HT1080 (cell line): ENCODE measurements around the gene ABITRAM. TPM values are rescaled to one million over a fixed set of nuclear protein-coding genes. Genes with fewer than 3 reads are reported as not detected.
A peak's percentile ranks its signal among the peaks of the same experiment; 100 is the strongest.
"Not testable (repeated sequence)": the region's sequence is repeated elsewhere in the genome, so short reads cannot be mapped to it uniquely, and the experiment has no call there.

Source experiments
- DNase-seq: peaks from one replicate; pipeline ENCODE4 v3.0.0-alpha.2; 2015; ENCODE audit warnings: low read depth
- total RNA-seq: library from RNA; depleted of rRNA; stranded (reverse); fragments of >200 nt; shearing (Covaris generic); gene quantifications from 2 replicates; pipeline ENCODE4 v1.2.3, GENCODE V29; 2014

Gene ABITRAM
- total RNA-seq, 1 experiment from 2014 or later = 11.2 TPM

DNA sequence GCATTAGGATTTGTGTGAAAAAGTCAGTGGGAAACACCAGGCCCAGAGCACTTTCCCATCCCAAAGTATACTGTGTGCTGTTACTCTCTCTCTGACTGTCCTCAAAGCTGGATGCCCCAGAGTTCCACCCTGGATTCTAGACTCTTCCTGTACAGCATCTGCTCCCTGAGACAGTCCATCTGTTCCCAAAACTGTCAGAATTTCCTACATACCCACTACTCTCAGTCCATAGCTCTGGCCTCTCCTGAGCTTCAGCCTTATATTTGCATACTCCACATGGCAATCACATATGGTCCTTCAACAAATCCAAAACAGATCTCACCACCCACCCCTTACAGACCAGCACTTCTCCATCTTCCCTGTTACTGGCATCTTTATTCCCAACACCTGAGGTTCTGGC lies 9.7 kb upstream of the ABITRAM start:
- no peak for DNase-seq

DNA sequence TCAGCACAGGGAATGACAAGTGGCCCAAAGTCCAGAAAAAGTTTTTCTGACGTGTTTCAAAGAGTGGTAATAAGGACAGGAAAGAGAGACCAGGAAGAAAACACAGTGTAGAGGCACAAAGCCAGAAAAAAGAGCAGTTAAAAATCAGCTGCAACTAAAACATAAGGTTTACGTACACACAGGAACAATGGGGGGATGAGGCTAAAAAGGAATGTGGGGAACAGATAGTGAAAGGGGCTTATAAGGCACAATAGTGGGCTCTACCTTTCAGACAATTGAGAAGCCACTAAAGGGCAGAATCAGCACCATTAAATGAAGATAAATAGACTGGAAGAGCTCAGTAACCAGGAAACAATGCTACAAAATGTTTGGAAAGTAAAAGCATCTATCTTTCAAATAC lies 5.8 kb upstream of the ABITRAM start:
- no peak for DNase-seq

DNA sequence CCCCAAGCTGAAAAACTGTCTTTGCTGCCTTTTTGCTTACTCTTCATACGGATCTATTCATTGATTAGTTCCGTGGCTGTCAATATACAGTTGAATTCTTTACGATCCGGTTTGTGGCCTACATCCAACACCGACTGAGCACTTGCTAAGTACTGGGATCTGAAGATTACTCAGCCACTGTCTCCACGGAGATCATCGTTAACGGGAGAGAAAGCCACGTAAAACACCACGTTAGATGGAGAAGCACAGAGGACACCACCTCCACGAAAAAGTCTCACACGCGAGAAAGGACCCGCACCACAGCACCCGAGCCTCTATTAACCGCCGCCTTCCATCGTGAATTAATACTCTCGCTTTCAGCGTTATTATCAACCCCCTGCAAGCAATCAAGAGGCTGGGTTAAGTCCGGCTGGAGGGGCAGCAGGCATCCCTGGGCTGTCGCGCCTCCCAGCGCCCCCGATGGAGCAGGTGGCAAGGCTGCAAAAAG lies 926 bp upstream of the ABITRAM start:
- DNase-seq = peak; percentile 3

DNA sequence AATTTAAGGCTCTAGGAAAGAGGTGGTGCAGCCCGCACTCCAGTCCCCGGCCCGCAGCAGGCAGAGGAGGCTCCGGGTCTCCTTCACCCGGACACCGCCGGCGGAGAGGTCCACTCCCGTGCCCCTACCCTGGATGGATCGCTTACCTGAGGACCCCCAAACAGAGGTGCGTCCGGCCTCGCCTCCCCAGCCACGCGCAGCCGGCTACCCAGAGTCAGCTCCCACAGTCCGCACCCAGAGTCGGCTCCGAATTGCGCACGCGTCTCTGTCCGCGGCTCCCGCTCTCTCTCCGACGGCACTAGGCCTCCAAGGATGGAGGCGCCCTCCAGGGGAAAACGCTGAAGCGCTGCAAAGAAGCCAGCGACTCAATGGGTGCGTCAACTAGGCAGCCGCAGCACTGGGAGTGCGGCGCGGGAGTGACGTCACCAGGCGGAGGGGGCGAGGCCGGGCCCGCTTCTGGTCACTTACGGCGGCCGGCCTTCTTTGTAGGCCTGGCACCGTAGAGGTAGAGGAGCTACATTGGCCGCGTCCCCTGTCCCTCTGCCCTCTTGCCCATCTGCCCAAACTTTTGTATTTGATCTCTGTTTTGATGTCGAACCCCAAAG lies 380 bp upstream of the ABITRAM start, which contains the start of gene ELP1:
Gene ELP1, minus strand, starts transcription at position 407 of the 605 bp plus-strand sequence. CDS start 2,978 bp downstream, outside the sequence.
- peak; percentile 89 for DNase-seq

DNA sequence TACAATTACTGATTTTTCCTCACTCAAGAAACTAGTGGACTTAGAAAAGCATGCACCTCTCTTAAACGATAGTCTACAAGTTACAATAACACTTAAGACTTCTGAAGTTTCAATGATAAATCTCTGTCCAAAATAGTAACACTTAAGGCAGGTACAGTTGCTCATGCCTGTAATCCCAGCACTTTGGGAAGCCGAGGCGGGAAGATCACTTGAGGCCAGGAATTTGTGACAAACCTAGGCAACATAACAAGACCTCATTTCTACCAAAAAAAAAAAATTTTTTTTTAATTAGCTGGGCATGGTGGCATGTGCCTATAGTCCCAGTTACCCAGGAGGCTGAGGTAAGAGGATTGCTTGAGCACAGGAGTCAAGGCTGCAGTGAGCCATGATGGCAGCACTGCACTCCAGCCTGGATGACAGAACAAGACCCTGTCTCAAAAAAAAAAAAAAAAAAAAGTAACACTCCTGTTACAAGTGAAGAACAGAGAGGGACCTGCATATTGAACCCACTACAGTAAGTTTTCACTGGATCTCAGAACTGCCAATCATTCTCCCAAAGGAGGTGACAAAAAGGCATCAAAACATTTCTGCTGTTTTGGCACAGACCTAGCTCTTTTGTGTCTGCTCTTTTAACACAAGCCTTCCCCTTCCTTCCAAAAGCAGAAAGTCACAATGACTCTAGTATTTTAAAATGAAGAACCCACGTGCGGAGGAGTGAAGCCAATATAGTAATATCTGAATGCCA lies 3.5 kb downstream of the ABITRAM start:
- no peak for DNase-seq

DNA sequence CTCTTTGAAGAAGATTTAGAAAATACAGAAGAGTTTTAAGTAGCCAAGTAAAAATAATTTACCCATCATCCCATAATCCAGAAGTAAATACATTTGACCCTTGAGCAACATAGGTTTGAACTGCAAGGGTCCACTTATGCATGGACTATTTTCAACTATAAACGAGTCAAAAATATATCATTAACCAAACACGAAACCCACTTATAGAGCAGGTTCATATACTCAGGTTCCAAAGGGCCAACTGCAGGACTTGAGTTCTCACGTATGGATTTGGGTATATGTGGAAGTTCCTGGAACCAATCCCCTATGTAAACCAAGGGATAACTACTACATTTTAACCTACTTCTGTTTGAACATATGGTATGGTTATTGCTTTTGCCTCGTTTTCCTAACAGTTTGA lies 5.8 kb downstream of the ABITRAM start:
- DNase-seq = no peak

DNA sequence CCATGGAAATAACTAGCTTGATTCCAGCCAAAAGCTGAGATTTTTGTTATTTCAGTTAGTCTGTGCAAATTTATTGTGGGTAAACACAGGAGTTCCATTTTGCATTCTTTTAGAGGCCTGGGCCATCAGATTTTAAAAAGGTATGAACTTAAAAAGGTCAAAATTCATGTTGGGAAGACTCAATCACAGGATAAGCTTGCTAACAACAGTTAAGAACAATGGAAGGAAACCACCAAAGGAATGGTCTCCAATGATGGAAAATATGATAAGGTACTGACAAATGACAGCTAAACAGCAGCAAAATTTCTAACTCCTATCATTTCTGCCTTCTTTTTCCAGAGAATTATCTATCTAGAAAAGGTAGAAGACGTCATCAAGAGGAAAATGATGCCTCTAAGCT lies 16.0 kb downstream of the ABITRAM start:
- DNase-seq = no peak

DNA sequence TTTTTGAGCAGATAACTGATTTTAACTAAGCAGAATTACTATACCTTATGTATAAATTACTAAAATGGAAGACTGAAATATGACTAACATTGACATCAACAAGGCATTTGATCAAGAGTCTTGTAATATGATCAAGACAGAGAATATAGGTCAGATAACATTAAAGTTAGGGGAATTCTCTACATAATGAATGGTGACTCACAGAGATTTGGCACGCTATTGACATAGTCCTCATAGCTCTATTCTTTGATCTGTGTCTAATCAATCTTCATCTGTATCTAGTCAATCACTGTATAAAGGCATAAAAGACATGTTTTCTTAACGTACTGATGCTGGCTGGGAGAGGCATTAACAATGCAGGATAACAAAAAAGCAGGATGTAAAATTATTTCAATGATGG lies 17.4 kb downstream of the ABITRAM start:
- DNase-seq = no peak

DNA sequence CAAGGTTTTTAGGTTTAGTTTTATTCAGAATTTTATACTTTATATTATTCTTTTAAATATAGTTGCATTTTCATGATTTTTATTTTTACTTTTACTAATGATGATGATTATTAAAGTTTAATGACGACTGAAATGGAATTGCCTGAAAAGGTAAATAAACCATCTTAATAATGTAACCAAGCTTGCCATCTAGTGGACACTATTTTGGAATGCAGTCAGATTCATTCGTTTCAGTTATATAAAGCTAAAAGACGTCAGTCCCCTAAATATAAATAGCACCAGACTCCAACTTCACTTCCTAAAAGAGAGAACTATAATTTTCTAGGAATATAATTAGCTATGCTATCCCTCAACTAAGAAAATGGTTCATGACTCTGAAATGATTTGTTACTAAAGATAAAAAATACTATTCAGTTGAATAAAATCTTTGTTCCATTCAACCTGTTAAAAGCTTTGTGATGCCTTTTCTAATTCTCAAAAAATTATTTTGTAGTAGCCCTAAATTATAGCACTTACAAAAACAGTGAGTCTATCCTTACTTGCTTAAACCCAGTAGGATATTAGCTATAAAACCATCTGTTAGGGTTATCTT lies 19.9 kb downstream of the ABITRAM start:
- DNase-seq = no peak

DNA sequence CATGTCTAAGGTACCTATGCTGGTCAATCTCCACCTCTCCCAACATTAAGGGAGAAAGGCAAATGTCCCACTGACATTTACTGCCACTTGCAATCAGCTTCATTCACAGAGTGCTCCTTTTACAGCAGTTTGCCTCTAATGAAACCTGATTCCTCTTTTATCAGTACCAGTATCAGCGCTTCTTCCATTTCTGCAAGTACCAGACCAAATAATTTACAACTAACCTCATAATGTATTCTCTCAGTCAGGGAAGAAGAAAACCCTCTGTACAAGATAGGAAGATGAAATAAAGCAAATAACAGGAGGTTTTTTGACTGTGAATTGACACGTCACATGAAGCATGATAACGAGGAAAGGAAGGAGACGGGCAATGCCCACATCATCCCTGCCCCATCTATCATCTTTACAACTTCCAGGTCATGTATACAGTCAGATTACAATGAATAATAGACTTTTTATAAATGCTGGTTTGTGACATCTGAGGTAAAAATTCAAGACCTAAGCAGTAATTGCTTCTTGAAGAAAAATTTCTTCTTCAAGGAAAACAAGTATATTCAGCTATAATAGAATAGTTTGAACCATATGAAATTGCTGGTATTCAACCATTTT lies 21.9 kb downstream of the ABITRAM start:
- DNase-seq = no peak

DNA sequence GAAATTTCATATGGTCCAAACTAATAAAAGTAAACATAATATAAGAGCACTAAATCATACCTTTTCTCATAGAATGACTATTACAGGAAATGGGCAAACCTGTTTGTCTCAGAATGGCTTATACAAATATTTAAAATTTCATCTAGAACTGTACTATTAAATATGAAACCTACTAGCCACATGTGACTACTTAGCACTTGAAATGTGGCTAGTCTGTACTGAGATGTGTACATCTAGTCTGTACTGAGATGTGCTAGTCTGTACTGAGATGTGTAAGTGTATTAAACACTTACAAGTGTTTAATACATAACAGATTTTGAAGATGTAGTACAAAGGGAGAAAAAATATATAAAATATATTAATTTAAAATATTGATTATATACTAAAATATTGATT lies 22.4 kb downstream of the ABITRAM start:
- no peak for DNase-seq

DNA sequence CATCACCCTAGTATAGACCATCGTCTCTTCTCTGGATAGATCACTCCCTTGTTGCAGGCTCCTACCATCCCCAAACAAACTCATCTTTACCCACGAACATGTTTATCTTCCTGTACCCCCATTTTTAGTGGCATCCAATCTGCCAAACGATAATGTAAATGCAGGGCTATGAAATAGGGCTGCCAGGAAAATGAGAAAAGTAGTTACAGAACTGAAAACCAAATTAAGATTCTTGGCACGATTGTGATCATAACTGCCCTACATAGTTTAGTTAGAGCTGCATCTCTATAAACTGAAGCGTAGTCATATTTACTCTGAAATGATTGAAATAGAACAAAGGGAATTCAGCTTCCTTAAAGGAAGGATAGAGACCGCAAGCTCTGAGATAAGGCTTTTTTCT lies 26.1 kb downstream of the ABITRAM start:
- DNase-seq = no peak

DNA sequence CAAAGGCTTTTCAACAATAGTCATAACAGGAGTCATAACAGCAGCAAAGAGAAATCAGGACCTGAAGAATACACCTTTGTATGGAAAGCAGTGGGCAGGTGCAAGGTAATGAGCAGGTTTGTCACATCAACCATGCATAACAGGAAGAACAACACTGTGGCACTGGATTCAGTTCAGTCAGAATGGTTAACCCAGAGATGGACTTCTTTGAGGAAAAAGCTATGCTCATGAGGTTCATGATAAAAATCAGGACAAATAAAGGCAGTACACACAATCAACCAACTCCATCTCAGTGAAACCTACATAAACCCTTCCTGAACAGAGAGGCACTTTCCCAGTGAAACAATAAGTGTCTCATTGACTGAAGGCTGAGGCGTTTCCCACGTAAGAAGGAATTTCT lies 27.0 kb downstream of the ABITRAM start:
- DNase-seq = no peak

DNA sequence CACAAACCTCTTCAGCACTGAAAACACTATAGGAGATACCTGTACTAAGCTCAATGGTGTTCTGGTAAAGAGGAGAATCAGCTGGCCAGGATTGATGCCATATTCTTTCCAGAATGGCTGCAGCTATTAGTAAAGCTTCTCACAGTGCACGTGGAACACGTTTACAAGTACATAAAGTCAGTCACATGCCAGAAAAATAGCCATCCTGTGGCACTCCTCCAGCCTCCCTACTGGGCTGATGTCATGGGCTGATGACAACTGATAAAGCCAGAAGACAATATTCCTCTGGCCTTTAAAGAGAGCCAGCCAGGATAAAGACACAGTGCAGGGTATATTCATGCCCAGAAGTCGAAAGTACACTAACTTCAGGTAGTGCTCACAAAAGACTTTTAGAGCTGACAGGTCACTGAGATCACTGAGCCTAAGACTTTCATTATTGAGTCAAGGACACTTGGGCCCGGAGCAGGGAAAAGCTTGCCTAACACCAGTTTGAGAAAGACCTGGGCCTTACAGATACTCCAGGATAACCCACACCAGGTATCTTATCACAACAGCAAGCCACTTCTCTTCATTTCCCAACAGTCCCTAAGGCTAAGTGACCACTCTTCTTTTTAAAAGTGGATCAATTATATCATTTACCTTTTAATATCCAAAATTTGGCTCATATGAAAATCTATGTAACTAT lies 29.4 kb downstream of the ABITRAM start:
- DNase-seq = no peak

DNA sequence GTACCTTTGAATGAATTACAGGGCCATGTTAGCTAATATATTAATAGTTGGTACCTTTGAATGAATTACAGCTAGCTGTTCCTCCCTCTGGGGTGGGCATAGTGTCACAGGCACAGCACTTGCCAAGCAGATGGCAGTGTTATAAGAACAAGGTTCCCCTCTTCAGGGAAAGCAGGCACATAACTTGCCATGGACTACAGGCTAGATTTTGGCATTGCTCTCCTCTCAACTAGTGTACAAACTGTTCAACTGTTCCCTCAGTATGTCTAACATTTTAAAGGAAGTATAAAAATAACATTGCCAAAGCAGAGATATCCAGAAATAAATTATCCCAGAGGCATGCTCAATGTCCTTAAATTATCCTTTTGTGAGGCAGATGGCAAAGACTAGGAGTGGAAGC lies 33.7 kb downstream of the ABITRAM start:
- DNase-seq = no peak

DNA sequence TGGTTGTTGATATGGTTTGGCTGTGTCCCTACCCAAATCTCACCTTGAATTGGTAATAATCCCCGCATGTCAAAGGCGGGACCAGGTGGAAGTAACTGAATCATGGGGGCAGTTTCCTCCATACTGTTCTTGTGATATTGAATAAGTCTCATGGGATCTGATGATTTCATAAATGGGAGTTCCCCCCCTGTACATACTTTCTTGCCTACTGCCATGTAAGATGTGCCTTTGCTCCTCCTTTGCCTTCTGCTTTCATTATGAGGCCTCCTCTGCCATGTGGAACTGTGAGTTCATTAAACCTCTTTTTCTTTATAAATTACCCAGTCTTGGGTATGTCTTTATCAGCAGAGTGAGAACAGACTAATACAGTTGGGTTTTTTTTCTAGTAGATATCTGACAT lies 37.2 kb downstream of the ABITRAM start:
- DNase-seq = not testable (repeated sequence)

DNA sequence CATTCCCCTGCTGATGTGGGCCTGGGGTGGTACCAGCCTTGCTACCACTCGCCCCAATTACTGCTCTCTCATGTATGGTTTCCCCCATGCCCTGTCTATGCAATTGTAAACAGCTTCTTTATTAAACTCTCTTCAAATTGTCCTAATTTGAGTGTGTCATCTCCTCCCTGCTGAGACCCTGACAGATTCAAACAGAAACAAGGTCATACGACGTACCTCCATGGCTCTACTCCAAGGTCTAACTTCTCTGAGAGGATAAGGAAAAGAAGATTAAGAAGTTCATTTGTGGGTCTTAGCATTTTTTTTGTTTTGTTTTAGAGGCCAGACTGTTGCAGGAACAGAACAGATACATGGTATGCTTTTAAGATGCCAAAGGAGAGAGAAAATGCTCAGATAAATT lies 38.0 kb downstream of the ABITRAM start:
- no peak for DNase-seq

DNA sequence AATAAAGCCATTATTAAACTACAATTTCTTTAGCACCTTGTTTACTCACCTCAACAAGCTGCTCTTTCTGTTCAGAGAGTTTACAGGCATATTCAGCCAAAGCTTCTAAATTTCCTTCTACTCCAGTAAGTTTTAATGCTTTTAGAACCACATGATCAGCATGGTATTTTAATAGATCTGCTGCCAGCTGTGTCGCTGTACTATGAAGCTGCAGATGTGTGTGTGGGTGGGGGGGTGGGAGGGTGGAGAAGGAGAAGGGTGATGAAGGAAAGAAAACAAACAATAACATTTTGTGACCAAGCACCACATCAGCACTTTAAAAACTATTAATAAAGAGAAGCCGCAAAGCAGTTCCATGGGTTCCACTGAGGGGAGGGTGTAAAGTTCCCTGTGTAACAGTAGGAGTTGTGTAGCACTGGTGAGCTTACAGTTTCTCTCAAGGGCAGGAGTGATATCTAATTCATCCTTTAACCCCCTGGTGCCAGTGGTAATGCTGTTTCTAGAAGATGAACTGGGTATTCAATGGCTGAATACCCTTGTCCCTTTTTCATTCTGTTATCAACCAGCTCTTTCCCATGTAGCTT lies 38.5 kb downstream of the ABITRAM start:
- no peak for DNase-seq

DNA sequence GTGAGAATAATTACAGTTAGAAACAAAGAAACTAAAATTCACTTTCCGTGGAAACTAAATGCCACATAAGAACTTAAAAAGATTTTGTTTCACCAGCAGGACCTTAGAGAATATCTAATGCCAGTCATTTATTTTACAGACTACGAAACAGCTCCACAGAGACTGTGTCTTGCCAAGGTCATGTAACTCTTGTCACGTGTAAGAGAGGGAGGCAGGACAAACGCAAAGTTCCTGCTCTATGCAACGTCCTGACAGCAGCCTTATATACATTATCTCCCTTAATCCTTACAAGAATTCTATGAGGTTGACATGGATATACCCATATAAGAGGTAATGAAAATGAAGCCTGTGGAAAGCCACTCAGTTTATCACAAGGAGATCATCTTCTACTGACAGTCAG lies 39.7 kb downstream of the ABITRAM start:
- no peak for DNase-seq

DNA sequence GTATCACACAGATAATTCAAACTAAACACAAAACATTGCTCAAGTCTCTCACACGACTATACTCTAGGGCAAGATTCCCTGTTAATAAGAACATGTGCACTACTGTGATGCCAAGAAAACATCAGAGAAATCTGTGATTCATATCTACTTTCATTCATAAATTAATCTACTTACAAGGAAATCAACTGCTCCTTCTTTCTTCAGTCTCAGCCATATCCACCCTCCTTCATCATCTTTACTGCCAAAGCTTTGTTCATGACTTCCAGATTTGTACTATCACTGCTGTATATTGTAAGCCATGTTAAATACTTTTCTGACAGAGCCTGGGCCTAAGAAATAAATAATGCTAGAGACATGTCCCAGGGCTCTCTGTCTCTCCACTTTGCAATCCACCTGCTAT lies 44.0 kb downstream of the ABITRAM start:
- no peak for DNase-seq

DNA sequence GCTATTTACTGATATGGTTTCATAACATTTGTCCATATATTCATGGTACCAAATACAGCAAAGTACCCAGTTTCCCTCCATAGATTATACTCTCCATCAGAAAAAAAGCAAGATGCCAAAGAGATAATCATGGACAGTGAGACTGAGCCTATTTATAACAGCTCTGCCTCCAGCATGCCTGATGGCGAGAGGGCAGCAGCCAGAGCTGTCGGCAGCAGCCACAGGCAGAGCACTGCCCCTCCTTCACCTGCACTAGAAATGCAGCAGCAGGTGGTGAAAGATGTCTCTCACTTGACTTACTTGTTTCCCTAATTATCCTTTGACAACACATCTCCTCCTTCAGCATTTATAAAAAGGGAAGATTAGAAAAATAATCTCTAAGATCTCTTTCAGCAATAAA lies 46.7 kb downstream of the ABITRAM start:
- no peak for DNase-seq
